WTC11 (cell line): ENCODE data around the gene OSGEP.

Experiments used
- CREB1 ChIP-seq: sonication (generic); formaldehyde crosslinking; IDR thresholded peaks from 2 replicates; pipeline ENCODE4 v1.8.0; 2023; ENCODE audit warnings: mild to moderate bottlenecking, missing genetic modification reagents
- OVOL2 ChIP-seq: fragments of 250-450 bp; sonication (Bioruptor Pico); IDR thresholded peaks from 2 replicates; pipeline ENCODE4 v1.9.0; 2021; ENCODE audit warnings: mild to moderate bottlenecking, borderline replicate concordance
- TF ChIP-seq, protein P1 (sequence below): sonication (generic); formaldehyde crosslinking; IDR thresholded peaks from 2 replicates; pipeline ENCODE4 v1.8.0; 2022; ENCODE audit warnings: mild to moderate bottlenecking, missing genetic modification reagents
- TF ChIP-seq, protein P2 (sequence below): fragments of 200-600 bp; IDR thresholded peaks from 2 replicates; pipeline ENCODE4 v1.8.0; 2022; ENCODE audit warnings: antibody characterized with exemption

- TF ChIP-seq, protein P1, sequence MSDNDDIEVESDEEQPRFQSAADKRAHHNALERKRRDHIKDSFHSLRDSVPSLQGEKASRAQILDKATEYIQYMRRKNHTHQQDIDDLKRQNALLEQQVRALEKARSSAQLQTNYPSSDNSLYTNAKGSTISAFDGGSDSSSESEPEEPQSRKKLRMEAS (CRISPR knock-in tag), result no peak
- TF ChIP-seq, protein P2, sequence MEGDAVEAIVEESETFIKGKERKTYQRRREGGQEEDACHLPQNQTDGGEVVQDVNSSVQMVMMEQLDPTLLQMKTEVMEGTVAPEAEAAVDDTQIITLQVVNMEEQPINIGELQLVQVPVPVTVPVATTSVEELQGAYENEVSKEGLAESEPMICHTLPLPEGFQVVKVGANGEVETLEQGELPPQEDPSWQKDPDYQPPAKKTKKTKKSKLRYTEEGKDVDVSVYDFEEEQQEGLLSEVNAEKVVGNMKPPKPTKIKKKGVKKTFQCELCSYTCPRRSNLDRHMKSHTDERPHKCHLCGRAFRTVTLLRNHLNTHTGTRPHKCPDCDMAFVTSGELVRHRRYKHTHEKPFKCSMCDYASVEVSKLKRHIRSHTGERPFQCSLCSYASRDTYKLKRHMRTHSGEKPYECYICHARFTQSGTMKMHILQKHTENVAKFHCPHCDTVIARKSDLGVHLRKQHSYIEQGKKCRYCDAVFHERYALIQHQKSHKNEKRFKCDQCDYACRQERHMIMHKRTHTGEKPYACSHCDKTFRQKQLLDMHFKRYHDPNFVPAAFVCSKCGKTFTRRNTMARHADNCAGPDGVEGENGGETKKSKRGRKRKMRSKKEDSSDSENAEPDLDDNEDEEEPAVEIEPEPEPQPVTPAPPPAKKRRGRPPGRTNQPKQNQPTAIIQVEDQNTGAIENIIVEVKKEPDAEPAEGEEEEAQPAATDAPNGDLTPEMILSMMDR, result no peak
- TF ChIP-seq CREB1, result no peak
- TF ChIP-seq OVOL2 (CRISPR knock-in tag), result no peak
Measured at GRCh38 chr14:20492486-20492885, 37.9 kb upstream of the OSGEP start.
